HFFc6 (cell line): Measurements from ENCODE around the gene PDE8B. TPM values are rescaled to one million over a fixed set of nuclear protein-coding genes. Genes with fewer than 3 reads are reported as not detected.

Experiments used
- DNase-seq: peaks from one replicate; pipeline ENCODE4 v3.0.0-alpha.2; 2018
- H3K27ac Mint-ChIP-seq: 2 replicates; pipeline ENCODE4 v1.8.0; 2020; ENCODE audit warnings: mild to moderate bottlenecking, mixed read lengths
- H3K27me3 Mint-ChIP-seq: 2 replicates; pipeline ENCODE4 v1.8.0; 2021; ENCODE audit warnings: mild to moderate bottlenecking, moderate library complexity, mixed read lengths; ENCODE audit not compliant: insufficient read depth
- H3K36me3 Mint-ChIP-seq: 2 replicates; pipeline ENCODE4 v1.8.0; 2021; ENCODE audit warnings: low read depth, mixed read lengths
- H3K4me1 Mint-ChIP-seq: 2 replicates; pipeline ENCODE4 v1.8.0; 2020; ENCODE audit warnings: low read depth, mixed read lengths
- H3K4me3 Mint-ChIP-seq: 2 replicates; pipeline ENCODE4 v1.8.0; 2020; ENCODE audit warnings: mild to moderate bottlenecking, moderate library complexity, mixed read lengths
- H3K9me3 Mint-ChIP-seq: 2 replicates; pipeline ENCODE4 v1.8.0; 2020; ENCODE audit warnings: mild to moderate bottlenecking, mixed read lengths
- CTCF ChIP-seq: fragments of 200-600 bp; sonication (generic); IDR thresholded peaks from 2 replicates; pipeline ENCODE4 v1.5.0; 2021; ENCODE audit warnings: antibody characterized with exemption, mild to moderate bottlenecking
- total RNA-seq, 6 experiments: library from RNA; stranded (reverse); fragmentation: NEBNext Ultra II Directional; extraction: Animal tissue kit (Norgen Biotek cat#: 25700); gene quantifications; 2 replicates in 1 of 6; 3 replicates in 5 of 6; pipeline ENCODE4 v1.2.3, GENCODE V29; 2021

PDE8B gene
- total RNA-seq, 6 experiments from 2014 or later, result 0.14 TPM; not detected in 5

- no peak overlapping the region for H3K4me3 Mint-ChIP-seq
- TF ChIP-seq CTCF, result no peak
- H3K27me3 Mint-ChIP-seq, result peaks cover 5% of the 10 kb centered on the region
- H3K4me1 Mint-ChIP-seq, result peaks cover 28% of the 10 kb centered on the region
- no peak overlapping the region; the same call in 1 of the 2 replicates for H3K27ac Mint-ChIP-seq
- no peaks in the 10 kb centered on the region for H3K9me3 Mint-ChIP-seq
- no peaks in the 10 kb centered on the region for H3K36me3 Mint-ChIP-seq
- DNase-seq, result peak; percentile 32
Observed at GRCh38 chr5:77312413-77312812, 101.9 kb downstream of the PDE8B start.

GRCh38 chr5:77316871-77317661, 106.6 kb downstream of the PDE8B start:
- peak; percentile 37 for DNase-seq
- Mint-ChIP-seq H3K4me3 (no peak overlapping the region), H3K27ac (peak overlapping the region; percentile 10; the same call in 1 of the 2 replicates), H3K36me3 (no peaks in the 10 kb centered on the region), H3K9me3 (no peaks in the 10 kb centered on the region), H3K4me1 (peaks cover 29% of the 10 kb centered on the region), H3K27me3 (peaks cover 4% of the 10 kb centered on the region; the same call in 1 of the 2 replicates)
- TF ChIP-seq CTCF, result no peak

DNA sequence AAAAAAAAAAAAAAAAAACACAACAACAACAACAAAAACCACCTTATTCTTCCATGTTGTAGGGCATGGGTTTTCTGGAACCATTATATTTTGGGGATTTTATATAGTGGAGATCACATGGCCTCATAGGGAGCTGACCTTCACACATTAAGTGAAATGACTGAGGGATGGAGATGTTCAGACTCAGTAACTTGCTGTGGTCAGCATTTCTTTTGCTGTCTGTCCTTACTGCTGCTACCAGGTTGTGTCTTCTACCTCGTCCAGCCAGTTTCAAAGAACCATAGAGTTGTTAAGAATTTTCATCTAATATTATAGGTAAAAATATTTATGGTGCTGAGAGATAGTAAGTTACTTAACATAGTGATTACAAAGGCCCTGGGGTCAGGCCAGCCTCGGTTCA, 107.6 kb downstream of the PDE8B start:
- Mint-ChIP-seq H3K9me3 (no peaks in the 10 kb centered on the region), H3K4me3 (no peak overlapping the region)
- no peak for TF ChIP-seq CTCF

DNA sequence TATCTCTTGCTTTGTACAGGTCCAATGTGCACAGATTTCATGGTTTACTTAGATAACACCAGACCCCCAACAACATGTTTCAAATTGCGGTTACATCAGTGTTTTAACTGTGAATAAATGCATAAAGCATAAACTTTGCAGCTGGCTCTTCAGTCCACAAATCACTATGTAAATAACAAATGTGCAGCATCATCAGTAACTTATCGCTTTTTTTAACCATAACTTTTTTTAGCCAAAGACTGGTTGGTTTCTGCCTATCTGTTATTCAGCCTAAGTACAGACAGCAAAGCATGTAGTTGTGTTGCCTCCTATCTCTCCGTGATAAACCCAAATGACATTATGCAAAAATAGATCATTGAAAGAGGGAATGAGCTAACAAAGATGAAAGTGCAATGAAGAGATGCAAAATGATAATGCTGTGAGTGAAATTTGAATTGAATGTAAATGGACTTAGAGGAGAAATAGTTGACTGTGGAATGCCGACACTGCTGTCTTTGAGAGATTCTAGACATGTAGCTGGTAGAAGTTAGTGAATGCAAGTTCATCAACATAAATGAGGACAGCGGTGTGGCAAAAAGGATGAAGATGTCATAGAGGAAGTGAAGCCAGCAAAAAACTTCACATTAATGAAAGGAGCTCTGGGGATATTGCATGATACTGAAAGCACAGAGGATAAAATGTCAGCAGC, 108.8 kb downstream of the PDE8B start:
- DNase-seq, result no peak
- Mint-ChIP-seq H3K27me3 (peaks cover 4% of the 10 kb centered on the region; the same call in 1 of the 2 replicates), H3K36me3 (no peaks in the 10 kb centered on the region), H3K4me1 (peaks cover 19% of the 10 kb centered on the region), H3K27ac (no peak overlapping the region), H3K9me3 (no peaks in the 10 kb centered on the region), H3K4me3 (no peak overlapping the region)
- TF ChIP-seq CTCF, result no peak

More for the DNA sequence above, 107.6 kb downstream of the PDE8B start:
- Mint-ChIP-seq H3K27ac (no peak overlapping the region), H3K27me3 (peaks cover 4% of the 10 kb centered on the region; the same call in 1 of the 2 replicates), H3K4me1 (peaks cover 19% of the 10 kb centered on the region), H3K36me3 (no peaks in the 10 kb centered on the region)
- DNase-seq, result no peak

DNA sequence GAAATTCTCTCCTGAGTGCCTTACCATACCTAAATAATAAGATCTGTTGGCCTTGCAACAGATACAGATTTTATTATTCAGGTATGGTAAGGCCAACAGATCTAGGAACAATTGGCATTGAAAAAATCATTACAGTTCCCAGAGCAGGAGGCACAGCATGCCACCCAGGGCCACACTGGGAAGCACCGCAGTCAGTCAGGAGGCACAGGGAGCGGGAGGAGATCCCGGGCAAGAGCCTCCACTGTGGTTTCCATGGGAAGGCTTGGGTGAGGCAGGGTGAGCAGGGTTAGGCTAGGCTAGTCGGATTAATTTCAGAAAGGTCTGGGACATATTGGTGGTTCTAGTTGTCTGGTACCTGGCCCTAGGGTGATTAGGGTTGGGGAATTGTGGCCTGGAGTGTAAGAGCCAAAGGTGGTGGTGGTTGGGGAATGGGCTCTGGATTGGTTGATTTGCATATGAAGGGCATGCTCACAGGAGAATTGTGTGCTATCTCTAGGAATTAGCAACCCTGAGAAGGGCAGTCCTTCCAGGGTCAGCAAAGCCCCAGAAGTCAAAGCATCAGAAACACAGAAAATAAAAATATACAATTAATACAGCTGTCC, 111.4 kb downstream of the PDE8B start:
- Mint-ChIP-seq H3K36me3 (no peaks in the 10 kb centered on the region), H3K27me3 (peaks cover 2% of the 10 kb centered on the region; the same call in 1 of the 2 replicates), H3K4me1 (peaks cover 14% of the 10 kb centered on the region), H3K9me3 (no peaks in the 10 kb centered on the region), H3K4me3 (no peak overlapping the region), H3K27ac (no peak overlapping the region)
- no peak for TF ChIP-seq CTCF
- no peak for DNase-seq
